Activated naive CD4-positive, alpha-beta T cell treated with Interleukin-2 at 50 U/mL for 16 hours (primary cell): Measurements from ENCODE around the gene CCNB3.
A peak's percentile ranks its signal among the peaks of the same experiment; 100 is the strongest.
"Not testable (repeated sequence)": the region's sequence is repeated elsewhere in the genome, so short reads cannot be mapped to it uniquely, and the experiment has no call there.

Experiments used
- DNase-seq: peaks from one replicate; pipeline ENCODE4 v3.0.0-alpha.2; 2020

Gene CCNB3

GRCh38 chrX:50204364-50204899 lies at the start of gene CCNB3:
TSS of gene CCNB3 (plus strand) at chrX:50204765. CDS start at chrX:50285164, 80,399 bp downstream.
- DNase-seq = peak; percentile 72

GRCh38 chrX:50157545-50158135 lies 46.9 kb upstream of the CCNB3 start:
- no peak for DNase-seq

GRCh38 chrX:50158593-50158992 lies 46.0 kb upstream of the CCNB3 start:
- no peak for DNase-seq

- no peak for DNase-seq
Measured at GRCh38 chrX:50161127-50161526, 43.4 kb upstream of the CCNB3 start.

- no peak for DNase-seq
Measured at GRCh38 chrX:50165727-50166126, 38.8 kb upstream of the CCNB3 start.

- no peak for DNase-seq
Measured at GRCh38 chrX:50167366-50167765, 37.2 kb upstream of the CCNB3 start.

DNA sequence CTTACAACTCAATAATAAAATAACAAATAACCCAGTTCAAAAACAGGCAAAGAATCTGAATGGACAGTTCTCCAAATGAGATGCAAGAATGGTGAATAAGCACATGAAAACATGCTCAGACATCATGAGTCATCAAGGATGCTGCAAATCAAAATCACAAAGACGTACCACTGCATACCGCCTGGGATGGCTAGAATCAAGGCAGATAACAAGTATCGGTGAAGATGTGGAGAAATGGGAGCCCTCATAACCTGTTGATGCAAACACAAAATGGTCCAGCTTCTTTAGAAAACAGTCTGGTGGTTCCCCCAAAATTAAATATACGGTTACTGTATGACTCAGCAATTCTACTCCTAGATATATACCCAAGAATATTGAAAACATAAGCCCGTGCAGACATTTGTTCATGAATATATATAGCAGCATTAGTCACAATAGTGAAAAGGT lies 36.3 kb upstream of the CCNB3 start:
- DNase-seq = no peak

DNA sequence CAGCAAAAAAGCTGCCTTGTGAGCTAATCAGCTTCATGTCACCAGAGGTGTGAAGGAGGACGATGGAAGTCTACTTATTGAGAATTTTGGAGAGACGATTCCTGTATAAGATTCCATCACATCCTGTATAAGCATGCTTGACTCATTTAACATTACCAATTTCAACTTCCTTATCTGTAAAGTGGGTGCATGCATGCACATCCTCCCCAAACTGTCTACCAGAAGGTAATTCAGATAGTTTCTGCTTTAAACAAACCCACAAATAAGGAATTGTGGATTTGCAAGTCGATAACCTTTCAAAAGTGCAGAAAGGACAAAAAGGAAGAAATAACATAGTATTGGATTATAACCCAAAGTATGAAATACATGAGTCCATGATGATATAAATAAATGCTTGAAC lies 34.8 kb upstream of the CCNB3 start:
- DNase-seq = no peak

GRCh38 chrX:50180073-50180940 lies 24.3 kb upstream of the CCNB3 start:
- DNase-seq = no peak

DNA sequence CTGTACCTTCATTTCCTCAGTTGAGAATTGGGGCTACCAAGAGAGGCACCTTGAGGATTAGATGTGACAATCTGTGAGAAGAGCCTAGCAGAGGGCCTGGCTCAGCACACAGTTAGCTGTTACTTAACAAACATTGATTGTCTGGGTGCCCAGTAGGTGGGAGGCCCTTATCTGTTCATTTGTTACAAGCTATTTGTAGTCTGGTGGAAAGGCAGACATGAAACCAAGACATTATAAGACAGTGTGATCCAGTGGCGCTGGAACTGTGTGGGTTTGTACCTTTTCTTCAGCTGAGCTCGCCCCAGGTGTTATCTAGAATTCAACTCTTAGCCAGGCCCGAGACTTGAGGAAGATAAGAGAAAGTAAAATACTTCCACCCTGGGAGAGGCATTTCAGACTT lies 20.7 kb upstream of the CCNB3 start:
- DNase-seq = no peak

DNA sequence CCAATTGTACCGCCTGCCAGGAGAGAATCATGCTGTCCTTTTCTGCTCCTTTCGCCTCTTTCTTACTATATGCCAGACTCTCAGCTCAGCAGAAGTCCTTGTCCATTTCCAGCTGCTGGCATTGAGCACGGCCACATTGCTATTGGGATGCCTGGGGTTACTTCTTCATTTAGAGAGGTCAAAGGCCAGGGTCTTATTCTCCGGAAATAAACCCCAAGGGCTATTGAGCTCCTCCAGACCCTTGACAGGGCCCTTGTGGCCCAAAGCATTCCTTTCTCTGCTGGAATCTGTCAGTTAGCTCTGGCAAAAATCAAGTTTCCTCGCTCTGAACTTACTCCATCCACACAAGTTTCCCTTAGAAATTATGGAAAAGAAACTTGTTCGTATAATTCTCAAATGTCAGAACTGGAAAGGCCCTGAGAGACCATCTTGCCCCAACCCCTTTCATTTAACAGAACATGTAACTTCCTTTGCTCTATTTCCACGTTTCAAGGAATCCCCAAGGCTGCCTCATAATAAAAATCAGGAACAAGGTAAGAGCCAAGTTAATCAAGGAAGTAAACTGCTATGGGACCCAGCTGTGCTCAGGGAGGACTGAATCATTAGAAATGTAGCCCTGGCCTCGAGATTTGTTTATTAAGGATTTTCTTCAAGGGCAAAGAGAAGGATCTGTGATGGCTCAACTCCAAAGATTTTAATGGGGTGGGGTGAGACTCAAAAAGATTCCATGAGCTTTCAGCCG lies 15.5 kb upstream of the CCNB3 start:
- no peak for DNase-seq

DNA sequence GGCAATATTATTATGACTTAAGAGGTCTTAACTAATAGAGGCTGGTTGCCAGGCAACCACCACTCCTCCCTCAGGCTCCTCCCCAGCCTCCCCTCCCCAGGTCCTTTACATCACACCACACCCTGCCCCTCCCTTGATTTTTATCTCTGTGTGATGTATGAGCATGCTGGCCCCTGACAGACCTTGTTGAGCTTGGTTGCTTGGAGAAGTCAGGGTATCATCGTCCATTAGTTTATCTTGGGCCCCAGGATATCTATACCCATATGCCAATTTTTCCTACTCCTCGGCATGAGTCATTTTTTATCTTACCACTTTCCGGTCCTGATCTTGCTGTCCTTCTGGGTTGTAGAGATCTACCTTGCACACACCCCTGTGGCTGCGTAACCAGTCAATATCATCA lies 6.2 kb upstream of the CCNB3 start:
- DNase-seq = no peak

DNA sequence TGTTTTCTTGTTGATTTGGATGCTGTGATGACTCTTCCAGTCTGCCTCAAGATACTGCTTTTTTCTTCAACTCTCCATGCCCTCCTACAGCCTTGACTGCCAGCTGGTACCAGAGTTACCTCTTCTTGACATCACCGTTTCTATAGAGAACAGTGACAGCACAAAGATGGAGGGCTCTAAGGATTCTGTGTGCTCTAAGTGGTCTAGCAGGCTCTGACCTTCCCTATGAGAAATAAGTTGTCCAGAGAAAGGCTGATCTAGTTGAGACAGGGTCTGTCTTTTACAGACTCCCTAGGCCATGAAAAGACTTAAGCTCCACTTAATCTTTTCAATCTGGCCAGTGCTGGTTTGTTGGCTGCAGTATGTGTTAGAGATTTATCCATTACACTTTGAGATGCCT lies 3.7 kb upstream of the CCNB3 start, which contains the start of gene AKAP4:
Gene AKAP4, minus strand, starts transcription at position 101 of the 400 bp plus-strand sequence. CDS start 118 bp downstream, outside the sequence.
- DNase-seq = no peak

GRCh38 chrX:50202539-50202938 lies 2.0 kb upstream of the CCNB3 start:
- no peak for DNase-seq

- no peak for DNase-seq
Measured at GRCh38 chrX:50206753-50207152, 2.2 kb downstream of the CCNB3 start.

DNA sequence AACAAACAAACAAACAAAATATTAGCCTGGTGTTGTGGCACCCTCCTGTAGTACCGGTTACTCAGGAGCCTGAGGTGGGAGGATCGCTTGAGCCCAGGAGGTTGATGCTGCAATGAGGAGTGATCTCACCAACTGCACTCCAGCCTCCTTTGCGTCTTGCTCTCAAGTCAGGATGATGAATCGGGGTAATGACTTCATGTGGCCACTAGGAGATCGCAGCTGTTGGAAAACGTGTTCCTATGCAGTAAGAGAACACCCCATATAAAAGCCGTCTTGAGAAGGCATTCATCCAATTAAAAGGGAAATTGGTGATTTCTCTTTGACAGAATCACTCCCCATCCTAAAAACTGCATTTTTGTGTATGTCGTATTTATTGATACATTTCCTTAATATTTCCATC lies 6.9 kb downstream of the CCNB3 start:
- no peak for DNase-seq

DNA sequence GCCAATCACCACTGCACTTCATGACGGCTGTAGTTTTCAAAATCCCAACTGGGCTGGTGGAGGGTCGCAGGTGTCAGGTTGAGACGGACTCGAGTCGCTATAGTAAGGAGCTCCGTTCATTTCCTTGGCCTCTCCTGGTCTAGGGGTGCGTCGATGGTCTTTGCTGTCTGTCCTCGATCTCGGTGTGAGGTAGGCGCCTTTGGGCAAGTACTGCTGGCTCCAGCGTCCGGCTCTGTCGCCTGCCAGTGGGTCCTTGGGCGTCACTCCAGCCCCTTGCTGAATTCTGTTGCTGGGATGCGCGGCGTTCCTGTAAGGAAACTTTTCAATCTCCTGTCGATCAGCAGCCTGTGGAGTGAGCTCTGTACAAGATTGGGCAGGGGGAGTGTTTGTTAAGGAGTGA lies 76.7 kb downstream of the CCNB3 start:
- no peak for DNase-seq

DNA sequence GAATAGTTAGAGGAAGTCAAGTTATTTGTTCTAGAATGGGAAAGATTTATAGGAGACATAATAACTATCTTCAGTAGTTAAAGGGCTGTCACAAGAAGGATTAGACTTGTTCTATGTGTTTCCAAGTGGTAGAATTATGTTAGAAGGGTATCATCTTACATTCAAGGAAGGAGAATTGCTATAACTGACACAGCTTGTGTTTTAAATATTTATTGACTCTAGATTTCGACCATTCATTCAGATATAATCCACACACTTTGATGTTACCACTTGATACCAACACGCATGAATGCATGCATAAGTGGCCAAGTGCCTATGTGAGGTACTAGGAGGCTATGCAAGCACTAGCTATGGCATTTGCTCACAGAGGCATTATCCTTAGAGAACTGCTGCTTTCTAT lies 122.7 kb downstream of the CCNB3 start:
- no peak for DNase-seq

DNA sequence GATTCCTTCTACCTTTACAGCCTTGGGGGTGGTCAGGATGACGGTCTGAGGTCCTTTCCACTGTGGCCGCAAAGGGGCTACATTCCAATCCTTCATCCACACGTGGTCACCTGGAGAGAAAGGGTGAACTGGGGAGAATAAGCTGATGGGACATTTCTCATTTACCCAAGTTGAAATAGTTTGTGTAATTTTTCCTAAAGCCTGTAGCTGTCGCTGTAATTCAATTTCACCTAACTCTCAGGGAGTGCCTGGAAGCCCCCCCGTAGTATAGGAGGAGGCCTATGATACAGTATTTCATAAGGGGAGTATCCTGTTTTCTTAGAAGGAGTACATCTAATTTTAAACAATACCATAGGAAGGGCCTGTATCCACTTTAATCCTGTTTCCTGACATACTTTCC lies 128.1 kb downstream of the CCNB3 start:
- DNase-seq = not testable (repeated sequence)

DNA sequence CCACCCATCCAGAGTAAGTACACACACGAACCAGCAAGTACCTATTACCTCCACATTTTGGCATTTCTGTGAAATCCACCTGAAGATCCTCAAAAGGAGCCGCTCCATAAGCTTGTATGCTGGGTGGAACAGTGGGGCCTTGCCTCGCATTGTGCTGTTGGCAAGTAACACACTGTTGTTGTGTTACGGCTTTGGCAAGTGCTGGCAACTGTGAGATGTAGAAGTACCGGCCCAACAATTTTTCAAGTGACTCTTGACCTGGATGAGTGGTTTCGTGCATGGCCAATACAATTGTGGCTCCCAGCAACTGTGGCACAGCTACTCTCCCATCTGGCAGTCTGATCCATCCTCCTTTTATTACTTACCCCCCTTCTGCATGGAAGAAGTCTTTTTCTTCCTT lies 128.7 kb downstream of the CCNB3 start:
- no peak for DNase-seq

DNA sequence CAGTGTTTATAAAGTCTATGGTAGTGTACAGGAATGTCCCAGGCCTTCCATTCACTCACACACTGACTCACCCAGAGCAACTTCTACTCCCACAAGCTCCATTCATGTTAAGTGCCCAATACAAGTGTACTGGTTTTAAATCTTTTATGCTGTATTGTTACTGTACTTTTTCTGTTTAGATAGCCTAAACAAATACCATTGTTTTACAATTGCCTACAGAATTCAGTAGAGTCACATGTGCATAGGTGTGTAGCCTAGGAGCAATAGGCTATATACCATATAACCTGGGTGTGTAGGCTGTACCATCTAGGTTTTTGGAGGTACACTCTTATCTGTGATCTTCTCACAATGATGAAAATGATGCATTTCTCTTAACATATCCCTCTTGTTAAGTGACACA lies 139.4 kb downstream of the CCNB3 start:
- DNase-seq = no peak

DNA sequence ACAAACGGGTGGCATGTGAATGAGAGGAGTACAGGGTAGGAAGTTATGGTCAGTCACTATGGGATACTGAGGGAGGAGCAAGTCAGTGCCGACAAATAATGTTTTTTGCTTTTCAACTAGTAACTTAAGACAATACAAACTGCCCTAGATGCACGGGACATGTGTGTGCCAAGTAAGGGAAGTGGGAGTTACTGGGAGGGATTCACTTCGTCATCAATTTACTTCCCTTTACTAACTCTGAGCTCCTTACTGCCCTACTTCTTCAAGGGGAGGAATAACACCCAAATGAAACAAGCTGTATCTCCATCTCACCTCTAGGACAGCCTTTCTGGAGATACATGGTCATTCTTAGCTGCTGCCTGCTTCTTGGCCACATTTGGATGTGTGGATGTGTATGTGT lies 168.4 kb downstream of the CCNB3 start:
- no peak for DNase-seq

GRCh38 chrX:50375481-50376267 lies 171.1 kb downstream of the CCNB3 start:
- DNase-seq = no peak
